HFFc6 (cell line): Measurements from ENCODE around the gene MSH3. TPM values are rescaled to one million over a fixed set of nuclear protein-coding genes. Genes with fewer than 3 reads are reported as not detected.
A peak's percentile ranks its signal among the peaks of the same experiment; 100 is the strongest.

ENCODE experiments used
- DNase-seq: peaks from one replicate; pipeline ENCODE4 v3.0.0-alpha.2; 2018
- H3K27ac Mint-ChIP-seq: 2 replicates; pipeline ENCODE4 v1.8.0; 2020; ENCODE audit warnings: mild to moderate bottlenecking, mixed read lengths
- H3K27me3 Mint-ChIP-seq: 2 replicates; pipeline ENCODE4 v1.8.0; 2021; ENCODE audit warnings: mild to moderate bottlenecking, moderate library complexity, mixed read lengths; ENCODE audit not compliant: insufficient read depth
- H3K36me3 Mint-ChIP-seq: 2 replicates; pipeline ENCODE4 v1.8.0; 2021; ENCODE audit warnings: low read depth, mixed read lengths
- H3K4me1 Mint-ChIP-seq: 2 replicates; pipeline ENCODE4 v1.8.0; 2020; ENCODE audit warnings: low read depth, mixed read lengths
- H3K4me3 Mint-ChIP-seq: 2 replicates; pipeline ENCODE4 v1.8.0; 2020; ENCODE audit warnings: mild to moderate bottlenecking, moderate library complexity, mixed read lengths
- H3K9me3 Mint-ChIP-seq: 2 replicates; pipeline ENCODE4 v1.8.0; 2020; ENCODE audit warnings: mild to moderate bottlenecking, mixed read lengths
- total RNA-seq, 6 experiments: library from RNA; stranded (reverse); fragmentation: NEBNext Ultra II Directional; extraction: Animal tissue kit (Norgen Biotek cat#: 25700); gene quantifications; 2 replicates in 1 of 6; 3 replicates in 5 of 6; pipeline ENCODE4 v1.2.3, GENCODE V29; 2021
- TF ChIP-seq, protein P1 (sequence below): fragments of 200-600 bp; sonication (generic); IDR thresholded peaks from 2 replicates; pipeline ENCODE4 v1.5.0; 2021; ENCODE audit warnings: antibody characterized with exemption, mild to moderate bottlenecking

Gene MSH3
- total RNA-seq, 6 experiments from 2014 or later: 13.6 to 14.9 (median 14.3) TPM

- TF ChIP-seq, protein P1, sequence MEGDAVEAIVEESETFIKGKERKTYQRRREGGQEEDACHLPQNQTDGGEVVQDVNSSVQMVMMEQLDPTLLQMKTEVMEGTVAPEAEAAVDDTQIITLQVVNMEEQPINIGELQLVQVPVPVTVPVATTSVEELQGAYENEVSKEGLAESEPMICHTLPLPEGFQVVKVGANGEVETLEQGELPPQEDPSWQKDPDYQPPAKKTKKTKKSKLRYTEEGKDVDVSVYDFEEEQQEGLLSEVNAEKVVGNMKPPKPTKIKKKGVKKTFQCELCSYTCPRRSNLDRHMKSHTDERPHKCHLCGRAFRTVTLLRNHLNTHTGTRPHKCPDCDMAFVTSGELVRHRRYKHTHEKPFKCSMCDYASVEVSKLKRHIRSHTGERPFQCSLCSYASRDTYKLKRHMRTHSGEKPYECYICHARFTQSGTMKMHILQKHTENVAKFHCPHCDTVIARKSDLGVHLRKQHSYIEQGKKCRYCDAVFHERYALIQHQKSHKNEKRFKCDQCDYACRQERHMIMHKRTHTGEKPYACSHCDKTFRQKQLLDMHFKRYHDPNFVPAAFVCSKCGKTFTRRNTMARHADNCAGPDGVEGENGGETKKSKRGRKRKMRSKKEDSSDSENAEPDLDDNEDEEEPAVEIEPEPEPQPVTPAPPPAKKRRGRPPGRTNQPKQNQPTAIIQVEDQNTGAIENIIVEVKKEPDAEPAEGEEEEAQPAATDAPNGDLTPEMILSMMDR: no peak
- H3K36me3 Mint-ChIP-seq: no peaks in the 10 kb centered on the region
- H3K4me3 Mint-ChIP-seq: 0 out of 2 replicates have a peak overlapping the region, but pooled peaks have one; percentile 22
- no peak overlapping the region for H3K27ac Mint-ChIP-seq
- peaks cover 15% of the 10 kb centered on the region for H3K4me1 Mint-ChIP-seq
- H3K27me3 Mint-ChIP-seq: peaks cover 4% of the 10 kb centered on the region
- no peak for DNase-seq
- H3K9me3 Mint-ChIP-seq: no peaks in the 10 kb centered on the region
These were observed 265.3 kb downstream of the MSH3 start for GRCh38 chr5:80919678-80920196.

- peaks cover 15% of the 10 kb centered on the region for H3K4me1 Mint-ChIP-seq
- H3K9me3 Mint-ChIP-seq: no peaks in the 10 kb centered on the region
- TF ChIP-seq, protein P1: no peak
- peaks cover 4% of the 10 kb centered on the region for H3K27me3 Mint-ChIP-seq
- no peaks in the 10 kb centered on the region for H3K36me3 Mint-ChIP-seq
- H3K27ac Mint-ChIP-seq: no peak overlapping the region
- no peak for DNase-seq
- no peak overlapping the region for H3K4me3 Mint-ChIP-seq
These were observed 265.9 kb downstream of the MSH3 start for GRCh38 chr5:80920333-80920732.

DNA sequence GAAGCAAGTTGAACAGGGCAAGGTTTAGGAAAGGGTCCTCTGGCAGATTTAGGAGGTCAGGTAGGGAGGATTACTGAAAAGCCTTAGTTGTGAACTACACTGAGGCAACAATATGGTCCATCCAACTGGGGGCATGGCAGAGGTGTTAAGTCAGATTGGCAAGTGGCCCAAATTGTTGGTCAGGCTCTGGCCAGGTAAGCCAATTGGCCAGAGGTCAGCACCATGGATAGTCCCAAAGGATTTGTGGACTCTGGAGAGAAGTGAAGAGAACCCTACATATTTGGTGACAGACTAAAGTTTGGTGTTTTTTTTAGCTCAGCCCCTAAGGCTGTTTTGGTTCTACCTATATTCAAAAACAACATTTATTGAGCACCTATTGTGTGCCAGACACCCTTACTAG, 266.6 kb downstream of the MSH3 start:
- Mint-ChIP-seq H3K27ac (no peak overlapping the region), H3K4me3 (no peak overlapping the region), H3K9me3 (no peaks in the 10 kb centered on the region), H3K36me3 (no peaks in the 10 kb centered on the region), H3K27me3 (peaks cover 4% of the 10 kb centered on the region), H3K4me1 (peaks cover 10% of the 10 kb centered on the region)
- TF ChIP-seq, protein P1: no peak
- no peak for DNase-seq

DNA sequence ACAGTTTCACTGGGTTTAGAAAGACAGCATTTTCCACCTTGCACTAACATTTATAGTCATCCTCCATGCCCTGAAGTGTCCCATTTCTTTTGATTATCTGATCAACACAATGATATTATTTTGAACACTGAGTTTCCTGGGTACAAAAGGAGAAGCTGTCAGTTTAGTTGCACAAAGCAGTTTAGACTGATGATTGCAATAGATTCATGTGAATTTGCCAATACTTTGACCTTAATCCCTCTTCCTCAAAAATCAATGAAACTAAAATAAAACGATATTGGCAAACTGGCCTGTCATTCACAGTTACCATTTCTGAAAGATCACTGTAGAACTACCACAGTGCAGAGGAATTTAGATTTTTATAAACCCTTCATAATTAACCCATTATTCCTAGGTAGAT, 271.5 kb downstream of the MSH3 start:
- TF ChIP-seq, protein P1: no peak
- Mint-ChIP-seq H3K9me3 (no peaks in the 10 kb centered on the region), H3K27me3 (peaks cover 4% of the 10 kb centered on the region; the same call in 1 of the 2 replicates), H3K27ac (no peak overlapping the region), H3K36me3 (no peaks in the 10 kb centered on the region), H3K4me1 (no peaks in the 10 kb centered on the region), H3K4me3 (no peak overlapping the region)
- no peak for DNase-seq

Other genes starting within 250 kb of the MSH3 start
- gene ZFYVE16, start 246.6 kb upstream of the MSH3 start, total RNA-seq: 10 to 100 TPM; 25.9 to 31.2 (median 28.8) TPM
- 1 to 10 TPM; 2.0 to 2.7 (median 2.5) TPM for gene FAM151B, start 166.6 kb upstream of the MSH3 start, total RNA-seq
- gene ANKRD34B, start 84.4 kb upstream of the MSH3 start, total RNA-seq: not detected
- gene DHFR, start 331 bp downstream of the MSH3 start, total RNA-seq: 10 to 100 TPM; 22.8 to 45.3 (median 38.6) TPM